ENCODE results near the gene TEX19. TPM values are rescaled to one million over a fixed set of nuclear protein-coding genes. Genes with fewer than 3 reads are reported as not detected.

TEX19 gene
- total and polyA plus RNA-seq, 12 donors = 0.26 TPM; not detected in 11

- no peak for TF ChIP-seq CTCF (IDR thresholded peaks at IDR 0.05)
- no peak for TF ChIP-seq POLR2A (IDR thresholded peaks at IDR 0.05)
- H3K27me3 ChIP-seq = no peaks in the 10 kb centered on the region
- no peak for DNase-seq
- intact Hi-C loops (cut with DNase I) = no loop called here
- no peak overlapping the region for H3K4me3 ChIP-seq
- H3K36me3 ChIP-seq (replicated peaks in 1 of 2) = no peaks in the 10 kb centered on the region
- H3K9me3 ChIP-seq (replicated peaks in 1 of 3) = no peaks in the 10 kb centered on the region
- WGBS, 4 donors = 53 to 63% (median 55%) methylated on average over 11 of the region's 11 CpGs
- H3K4me1 ChIP-seq (replicated peaks in 1 of 2) = no peaks in the 10 kb centered on the region
- H3K27ac ChIP-seq = no peak overlapping the region
Measured at GRCh38 chr17:82349287-82349701, 9.8 kb upstream of the TEX19 start.

- H3K27ac ChIP-seq = no peak overlapping the region
- WGBS, 4 donors = 78 to 92% (median 83%) methylated on average over 8 to 28 of the region's 28 CpGs
- TF ChIP-seq CTCF (IDR thresholded peaks at IDR 0.05) = no peak
- TF ChIP-seq POLR2A (IDR thresholded peaks at IDR 0.05) = no peak
- no peaks in the 10 kb centered on the region for H3K36me3 ChIP-seq (replicated peaks in 1 of 2)
- H3K27me3 ChIP-seq = no peaks in the 10 kb centered on the region
- no peaks in the 10 kb centered on the region for H3K4me1 ChIP-seq (replicated peaks in 1 of 2)
- H3K4me3 ChIP-seq = no peak overlapping the region
- DNase-seq = no peak
- H3K9me3 ChIP-seq (replicated peaks in 1 of 3) = no peaks in the 10 kb centered on the region
- intact Hi-C loops (cut with DNase I) = loop anchor here (1.0 to 5.0 kb wide), 3 partner anchors 62 to 427 kb away; no protein-coding TSS in a partner anchor
Measured at GRCh38 chr17:82350182-82351030, 8.6 kb upstream of the TEX19 start.

- Histone ChIP-seq H3K4me1 (replicated peaks in 1 of 2) (no peaks in the 10 kb centered on the region), H3K4me3 (no peak overlapping the region), H3K27ac (no peak overlapping the region), H3K27me3 (no peaks in the 10 kb centered on the region), H3K9me3 (replicated peaks in 1 of 3) (no peaks in the 10 kb centered on the region), H3K36me3 (replicated peaks in 1 of 2) (no peaks in the 10 kb centered on the region)
- DNase-seq = no peak
- 60 to 92% (median 64%) methylated on average over 7 to 21 of the region's 21 CpGs for whole genome bisulfite sequencing, 4 donors
- intact Hi-C loops (cut with DNase I) = loop anchor here (1.0 to 5.0 kb wide), 3 partner anchors 61 to 426 kb away; no protein-coding TSS in a partner anchor
- TF ChIP-seq CTCF (IDR thresholded peaks at IDR 0.05) (no peak), POLR2A (IDR thresholded peaks at IDR 0.05) (no peak)
Measured at GRCh38 chr17:82351254-82351712, 7.8 kb upstream of the TEX19 start.

GRCh38 chr17:82351713-82352488 lies 7.1 kb upstream of the TEX19 start:
- H3K36me3 ChIP-seq (replicated peaks in 1 of 2) = no peaks in the 10 kb centered on the region
- peak; percentile 84 to 96 (median 91) for DNase-seq
- 31 to 40% (median 39%) methylated on average over 16 to 26 of the region's 26 CpGs for WGBS, 4 donors

More at GRCh38 chr17:82351713-82352488, 7.1 kb upstream of the TEX19 start:
- Histone ChIP-seq H3K4me1 (replicated peaks in 1 of 2) (no peaks in the 10 kb centered on the region), H3K27ac (no peak overlapping the region), H3K4me3 (no peak overlapping the region), H3K9me3 (replicated peaks in 1 of 3) (no peaks in the 10 kb centered on the region), H3K27me3 (no peaks in the 10 kb centered on the region)
- TF ChIP-seq CTCF (IDR thresholded peaks at IDR 0.05) (peak; percentile 93 to 99 (median 96)), POLR2A (IDR thresholded peaks at IDR 0.05) (no peak)
- intact Hi-C loops (cut with DNase I) = loop anchor here (1.0 to 5.0 kb wide), 3 partner anchors 60 to 425 kb away; no protein-coding TSS in a partner anchor
